ENCODE results near the gene FAM124A.
A peak's percentile ranks its signal among the peaks of the same experiment; 100 is the strongest.
"Not testable (repeated sequence)": the region's sequence is repeated elsewhere in the genome, so short reads cannot be mapped to it uniquely, and the experiment has no call there.

Gene FAM124A

GRCh38 chr13:51271528-51272085 is 49.4 kb downstream of the FAM124A start:
- DNase-seq, result no peak

- no peak for DNase-seq
Measured at GRCh38 chr13:51275101-51275500, 52.9 kb downstream of the FAM124A start.

- DNase-seq, result no peak
Measured at GRCh38 chr13:51276636-51277035, 54.4 kb downstream of the FAM124A start.

GRCh38 chr13:51277928-51278327 is 55.7 kb downstream of the FAM124A start:
- no peak for DNase-seq

GRCh38 chr13:51278426-51279130 is 56.4 kb downstream of the FAM124A start:
- no peak for DNase-seq

- DNase-seq, result no peak
Measured at GRCh38 chr13:51280379-51280940, 58.3 kb downstream of the FAM124A start.

GRCh38 chr13:51282322-51282721 is 60.1 kb downstream of the FAM124A start:
- DNase-seq, result no peak

- DNase-seq, result not testable (repeated sequence)
Measured at GRCh38 chr13:51282923-51283322, 60.7 kb downstream of the FAM124A start.

GRCh38 chr13:51283371-51283770 is 61.2 kb downstream of the FAM124A start:
- no peak for DNase-seq

- DNase-seq, result no peak
Measured at GRCh38 chr13:51284339-51284738, 62.1 kb downstream of the FAM124A start.

- peak; percentile 38 for DNase-seq
Measured at GRCh38 chr13:51286135-51287002, 64.2 kb downstream of the FAM124A start.

GRCh38 chr13:51287758-51288157 is 65.6 kb downstream of the FAM124A start:
- DNase-seq, result no peak

GRCh38 chr13:51288254-51288653 is 66.1 kb downstream of the FAM124A start:
- DNase-seq, result not testable (repeated sequence)

GRCh38 chr13:51291341-51291740 is 69.1 kb downstream of the FAM124A start:
- DNase-seq, result no peak

- no peak for DNase-seq
Measured at GRCh38 chr13:51292000-51292565, 69.9 kb downstream of the FAM124A start.

GRCh38 chr13:51297556-51297955 is 75.4 kb downstream of the FAM124A start:
- DNase-seq, result no peak

GRCh38 chr13:51298812-51299211 is 76.6 kb downstream of the FAM124A start:
- DNase-seq, result no peak

GRCh38 chr13:51303063-51303552 is 80.9 kb downstream of the FAM124A start:
- DNase-seq, result no peak

- DNase-seq, result no peak
Measured at GRCh38 chr13:51303882-51304281, 81.7 kb downstream of the FAM124A start.

GRCh38 chr13:51305271-51305967 is 83.2 kb downstream of the FAM124A start:
- DNase-seq, result no peak

- DNase-seq, result no peak
Measured at GRCh38 chr13:51308781-51309180, 86.6 kb downstream of the FAM124A start.

GRCh38 chr13:51311231-51311630 is 89.0 kb downstream of the FAM124A start:
- DNase-seq, result no peak

Measured in effector CD4-positive, alpha-beta T cell (primary cell).